ENCODE results near the gene ADAMTS12.

- TF ChIP-seq CTCF (IDR thresholded peaks at IDR 0.05) (no peak), POLR2A (IDR thresholded peaks at IDR 0.05; ENCODE audit: low read depth) (no peak)
These were observed 334.2 kb downstream of the ADAMTS12 start for GRCh38 chr5:33557605-33558004.
